Gastrocnemius medialis (tissue), 4 donors: ENCODE measurements around the gene CFB. TPM values are rescaled to one million over a fixed set of nuclear protein-coding genes. Genes with fewer than 3 reads are reported as not detected.
A peak's percentile ranks its signal among the peaks of the same experiment; 100 is the strongest.

Experiments used
- ATAC-seq, 2 donors: fragments of 150-250 bp; one replicate each; pipeline ENCODE4 v1.9.1; 2016
- DNase-seq, 2 donors: peaks; one replicate each; pipeline ENCODE4 v3.0.0-alpha.2; 2019
- H3K27ac ChIP-seq, 4 donors: fragments of 200-600 bp; sonication (generic); 1 replicate in 1 of 4; 2 replicates in 3 of 4; pipeline ENCODE4 v1.5.1; 2016 to 2018; ENCODE audit warnings: mild to moderate bottlenecking in 2 of 4, moderate library complexity in 1 of 4
- H3K27me3 ChIP-seq, 3 donors: fragments of 200-600 bp; sonication (generic) in 2 of 3; 1 replicate in 1 of 3; 2 replicates in 2 of 3; pipeline versions ENCODE4 v1.5.1 to v1.6.0; 2016 to 2019; ENCODE audit warnings: mild to moderate bottlenecking in 1 of 3, moderate library complexity in 1 of 3
- H3K36me3 ChIP-seq, 2 donors: fragments of 200-600 bp; sonication (generic) in 1 of 2; one replicate each; pipeline ENCODE4 v1.5.1; 2017 to 2018
- H3K4me1 ChIP-seq, 2 donors: fragments of 200-600 bp; sonication (generic) in 1 of 2; one replicate each; pipeline ENCODE4 v1.5.1; 2016 to 2017; ENCODE audit warnings: mild to moderate bottlenecking in 2 of 2
- H3K4me3 ChIP-seq, 4 donors: fragments of 200-600 bp; sonication (generic) in 3 of 4; 1 replicate in 1 of 4; 2 replicates in 3 of 4; pipeline ENCODE4 v1.5.1; 2016 to 2019; ENCODE audit warnings: mild to moderate bottlenecking in 2 of 4
- H3K9me3 ChIP-seq, 3 donors: fragments of 200-600 bp; sonication (generic) in 2 of 3; 1 replicate in 1 of 3; 2 replicates in 2 of 3; pipeline ENCODE4 v1.5.1; 2016 to 2019
- POLR2A ChIP-seq, 2 donors: fragments of 450-650 bp; IDR thresholded peaks; one replicate each; pipeline ENCODE4 v1.6.1; 2017; ENCODE audit warnings: antibody characterized with exemption in 2 of 2, mild to moderate bottlenecking in 2 of 2, moderate library complexity in 2 of 2
- in situ Hi-C, 4 donors: fragments of 200-750 bp; cut with MboI; loops; one replicate each; pipeline versions ENCODE4 v1.15.0 to v1.8.0; 2017; ENCODE audit warnings: low sequenced_read_pairs in 4 of 4
- intact Hi-C: fragments of 100-400 bp; cut with DNase I; formaldehyde crosslinking; loops from one replicate; pipeline ENCODE4 v1.15.1; 2023; ENCODE audit warnings: low total_unique reads
- total RNA-seq, 4 donors: library from RNA; depleted of rRNA; stranded (reverse); fragments of >200 nt; gene quantifications; one replicate each; pipeline versions ENCODE4 v1.1.0 to v1.2.3, GENCODE V29; 2016
- TF ChIP-seq, protein P1 (sequence below), 5 experiments: fragments of 450-650 bp in 3 of 5; fragments of 200-600 bp in 2 of 5; sonication (generic) in 2 of 5; IDR thresholded peaks in 4 of 5; conservative IDR thresholded peaks in 1 of 5; 1 replicate in 4 of 5; 2 replicates in 1 of 5; pipeline ENCODE4 v1.5.1; 2016 to 2019; ENCODE audit warnings: antibody characterized with exemption in 5 of 5, mild to moderate bottlenecking in 3 of 5, moderate library complexity in 3 of 5

CFB gene
- total RNA-seq, 4 donors from 2014 or later = 1.0 to 13.8 (median 6.1) TPM

- in situ Hi-C loops (no loop called here), intact Hi-C loops (no loop called here)
- ATAC-seq (no peak), DNase-seq (no peak)
- TF ChIP-seq, protein P1, sequence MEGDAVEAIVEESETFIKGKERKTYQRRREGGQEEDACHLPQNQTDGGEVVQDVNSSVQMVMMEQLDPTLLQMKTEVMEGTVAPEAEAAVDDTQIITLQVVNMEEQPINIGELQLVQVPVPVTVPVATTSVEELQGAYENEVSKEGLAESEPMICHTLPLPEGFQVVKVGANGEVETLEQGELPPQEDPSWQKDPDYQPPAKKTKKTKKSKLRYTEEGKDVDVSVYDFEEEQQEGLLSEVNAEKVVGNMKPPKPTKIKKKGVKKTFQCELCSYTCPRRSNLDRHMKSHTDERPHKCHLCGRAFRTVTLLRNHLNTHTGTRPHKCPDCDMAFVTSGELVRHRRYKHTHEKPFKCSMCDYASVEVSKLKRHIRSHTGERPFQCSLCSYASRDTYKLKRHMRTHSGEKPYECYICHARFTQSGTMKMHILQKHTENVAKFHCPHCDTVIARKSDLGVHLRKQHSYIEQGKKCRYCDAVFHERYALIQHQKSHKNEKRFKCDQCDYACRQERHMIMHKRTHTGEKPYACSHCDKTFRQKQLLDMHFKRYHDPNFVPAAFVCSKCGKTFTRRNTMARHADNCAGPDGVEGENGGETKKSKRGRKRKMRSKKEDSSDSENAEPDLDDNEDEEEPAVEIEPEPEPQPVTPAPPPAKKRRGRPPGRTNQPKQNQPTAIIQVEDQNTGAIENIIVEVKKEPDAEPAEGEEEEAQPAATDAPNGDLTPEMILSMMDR (IDR thresholded peaks at IDR 0.05 in 4 of 5, conservative IDR thresholded peaks at IDR 0.05 in 1 of 5) = no peak
- TF ChIP-seq POLR2A (IDR thresholded peaks at IDR 0.05) = no peak
- Histone ChIP-seq H3K9me3 (no peaks in the 10 kb centered on the region), H3K4me3 (no peak overlapping the region), H3K36me3 (peaks cover 0 to 20% of the 10 kb centered on the region in 2 donors), H3K27me3 (peaks cover 2 to 9% (median 3%) of the 10 kb centered on the region in 3 donors), H3K27ac (no peak overlapping the region), H3K4me1 (no peaks in the 10 kb centered on the region)
Observed at GRCh38 chr6:31948753-31949413, 3.0 kb downstream of the CFB start.

DNA sequence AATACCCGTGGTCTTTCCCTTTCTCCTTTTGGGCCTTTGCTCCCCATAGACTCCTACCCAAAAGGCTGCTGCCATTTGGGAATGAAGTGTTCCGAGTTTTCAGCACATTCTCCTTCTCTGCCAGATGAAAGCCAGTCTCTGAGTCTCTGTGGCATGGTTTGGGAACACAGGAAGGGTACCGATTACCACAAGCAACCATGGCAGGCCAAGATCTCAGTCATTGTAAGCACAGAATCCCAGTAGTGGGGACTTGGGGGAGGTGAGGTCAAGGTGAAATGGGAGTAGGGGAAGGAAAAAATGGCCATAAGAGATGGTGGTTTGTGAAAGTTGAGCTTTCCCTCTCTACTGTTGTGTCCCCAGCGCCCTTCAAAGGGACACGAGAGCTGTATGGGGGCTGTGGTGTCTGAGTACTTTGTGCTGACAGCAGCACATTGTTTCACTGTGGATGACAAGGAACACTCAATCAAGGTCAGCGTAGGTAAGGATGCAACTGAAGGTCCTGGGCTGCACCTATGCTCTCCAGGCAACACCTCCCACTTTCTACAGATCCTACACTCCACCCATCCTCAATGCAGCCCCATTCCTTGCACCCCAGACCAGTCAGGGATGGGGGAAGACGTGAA is 4.1 kb downstream of the CFB start:
- ATAC-seq = no peak
- intact Hi-C loops = loop anchor here (10.0 kb wide), 1 partner anchor 1395 kb away; the partner anchor contains the start of genes GNL1 and PRR3
- H3K9me3 ChIP-seq = no peaks in the 10 kb centered on the region
- H3K27ac ChIP-seq = no peak overlapping the region
- no peak for DNase-seq
- no peak overlapping the region for H3K4me3 ChIP-seq
- H3K36me3 ChIP-seq = peaks cover 0 to 32% of the 10 kb centered on the region in 2 donors
- no peaks in the 10 kb centered on the region for H3K4me1 ChIP-seq
- peaks cover 0 to 4% (median 0%) of the 10 kb centered on the region in 3 donors for H3K27me3 ChIP-seq
- in situ Hi-C loops = loop anchor here (10.0 to 25.0 kb wide), 8 partner anchors 45 to 1012 kb away; partner anchors contain the start of genes ZBTB12 (in 2 of the 4), AGER (in 1 of the 4), AGPAT1 (in 1 of the 4) and APOM (in 1 of the 4)
- TF ChIP-seq POLR2A (IDR thresholded peaks at IDR 0.05) = no peak
- TF ChIP-seq, protein P1 (IDR thresholded peaks at IDR 0.05 in 4 of 5, conservative IDR thresholded peaks at IDR 0.05 in 1 of 5) = no peak

GRCh38 chr6:31952140-31952805 is 6.4 kb downstream of the CFB start:
- ATAC-seq (peak in 1 of 2 donors; percentile 59), DNase-seq (peak in 1 of 2 donors; percentile 47)
- no peaks in the 10 kb centered on the region for H3K9me3 ChIP-seq
- peaks cover 0 to 52% of the 10 kb centered on the region in 2 donors for H3K36me3 ChIP-seq
- TF ChIP-seq, protein P1 (IDR thresholded peaks at IDR 0.05 in 4 of 5, conservative IDR thresholded peaks at IDR 0.05 in 1 of 5) = peak; percentile 40 to 70 (median 52)
- TF ChIP-seq POLR2A (IDR thresholded peaks at IDR 0.05) = no peak
- no peaks in the 10 kb centered on the region for H3K27me3 ChIP-seq
- peak overlapping the region in 1 of 4 donors; percentile 0 for H3K27ac ChIP-seq
- intact Hi-C loops = loop anchor here (10.0 kb wide), 1 partner anchor 1397 kb away; the partner anchor contains the start of genes GNL1 and PRR3
- peaks cover under 1 to 2% of the 10 kb centered on the region in 2 donors for H3K4me1 ChIP-seq
- in situ Hi-C loops = loop anchor here (10.0 to 25.0 kb wide), 8 partner anchors 47 to 1010 kb away; partner anchors contain the start of genes ZBTB12 (in 2 of the 4), AGER (in 1 of the 4), AGPAT1 (in 1 of the 4) and APOM (in 1 of the 4)
- H3K4me3 ChIP-seq = no peak overlapping the region

- in situ Hi-C loops = loop anchor here (10.0 to 25.0 kb wide), 8 partner anchors 48 to 1009 kb away; partner anchors contain the start of genes ZBTB12 (in 2 of the 4), AGER (in 1 of the 4), AGPAT1 (in 1 of the 4) and APOM (in 1 of the 4)
- TF ChIP-seq POLR2A (IDR thresholded peaks at IDR 0.05) = no peak
- TF ChIP-seq, protein P1 (IDR thresholded peaks at IDR 0.05 in 4 of 5, conservative IDR thresholded peaks at IDR 0.05 in 1 of 5) = no peak
- Histone ChIP-seq H3K27ac (peak overlapping the region in 1 of 4 donors; percentile 0), H3K36me3 (peaks cover 0 to 52% of the 10 kb centered on the region in 2 donors), H3K4me3 (no peak overlapping the region), H3K9me3 (no peaks in the 10 kb centered on the region), H3K27me3 (no peaks in the 10 kb centered on the region), H3K4me1 (peaks cover 7 to 8% of the 10 kb centered on the region in 2 donors)
- no peak for DNase-seq
- ATAC-seq = no peak
- intact Hi-C loops = loop anchor here (10.0 kb wide), 1 partner anchor 1398 kb away; the partner anchor contains the start of genes GNL1 and PRR3
Observed at GRCh38 chr6:31952890-31953289, 7.0 kb downstream of the CFB start.
